Body of pancreas (tissue), 4 donors: ENCODE results near the gene PDE3A. TPM values are rescaled to one million over a fixed set of nuclear protein-coding genes. Genes with fewer than 3 reads are reported as not detected.

ENCODE experiments used
- ATAC-seq: fragments of 150-250 bp; one replicate; pipeline ENCODE4 v1.9.1; 2016
- DNase-seq, 4 donors: peaks; one replicate each; pipeline ENCODE4 v3.0.0-alpha.2; 2019
- H3K27ac ChIP-seq, 4 donors: fragments of 200-600 bp; sonication (generic); 1 replicate in 3 of 4; 2 replicates in 1 of 4; pipeline versions ENCODE4 v1.5.1 to v1.6.1; 2016 to 2019; ENCODE audit warnings: mild to moderate bottlenecking in 1 of 4, mixed read lengths in 1 of 4, moderate library complexity in 1 of 4
- H3K27me3 ChIP-seq, 2 donors: fragments of 200-600 bp; sonication (generic); one replicate each; pipeline ENCODE4 v1.6.0; 2016; ENCODE audit warnings: mild to moderate bottlenecking in 1 of 2
- H3K36me3 ChIP-seq, 2 donors: fragments of 200-600 bp; sonication (generic); replicated peaks in 1 of 2; 2 replicates each; pipeline ENCODE4 v1.5.1; 2016; ENCODE audit warnings: low read depth in 2 of 2; ENCODE audit not compliant: insufficient read depth in 1 of 2
- H3K4me1 ChIP-seq: fragments of 200-600 bp; sonication (generic); one replicate; pipeline ENCODE4 v1.6.0; 2016
- H3K4me3 ChIP-seq, 2 donors: fragments of 200-600 bp; sonication (generic); 1 replicate in 1 of 2; 2 replicates in 1 of 2; pipeline ENCODE4 v1.5.1; 2016 to 2019
- H3K9me3 ChIP-seq, 3 donors: fragments of 200-600 bp; sonication (generic); 1 replicate in 2 of 3; 2 replicates in 1 of 3; pipeline ENCODE4 v1.5.1; 2016
- POLR2A ChIP-seq, 3 donors: fragments of 450-650 bp; IDR thresholded peaks; one replicate each; pipeline ENCODE4 v1.6.1; 2016; ENCODE audit warnings: antibody characterized with exemption in 3 of 3, mild to moderate bottlenecking in 2 of 3
- WGBS, 2 donors: methylation state at CpG; one replicate each; pipeline ENCODE4 v1.1.5; 2017; 5-methylcytosine and 5-hydroxymethylcytosine counted together
- intact Hi-C: fragments of 100-400 bp; cut with DNase I; formaldehyde crosslinking; loops from one replicate; pipeline ENCODE4 v1.15.1; 2023
- total RNA-seq, 2 donors: library from RNA; depleted of rRNA; stranded (reverse); fragments of >200 nt; gene quantifications; one replicate each; pipeline ENCODE4 v1.1.0, GENCODE V29; 2016
- TF ChIP-seq, protein P1 (sequence below), 7 experiments: fragments of 450-650 bp in 4 of 7; fragments of 200-600 bp in 3 of 7; sonication (generic) in 3 of 7; IDR thresholded peaks; one replicate each; pipeline ENCODE4 v1.5.1; 2016 to 2019; ENCODE audit warnings: antibody characterized with exemption in 7 of 7

PDE3A gene
- total RNA-seq, 2 donors from 2014 or later: 20.5 to 28.3 TPM

- no peaks in the 10 kb centered on the region for H3K9me3 ChIP-seq
- WGBS, 2 donors: 78 to 84% methylated on average over 3 of the region's 3 CpGs
- ATAC-seq: no peak
- no peak for DNase-seq
- no peaks in the 10 kb centered on the region for H3K36me3 ChIP-seq
- no peaks in the 10 kb centered on the region for H3K4me1 ChIP-seq
- intact Hi-C loops: no loop called here
- H3K27ac ChIP-seq: no peak overlapping the region
- no peak overlapping the region for H3K4me3 ChIP-seq
- TF ChIP-seq POLR2A (IDR thresholded peaks at IDR 0.05): no peak
- H3K27me3 ChIP-seq: no peaks in the 10 kb centered on the region
Measured at GRCh38 chr12:20342111-20342510, 26.2 kb upstream of the PDE3A start.

DNA sequence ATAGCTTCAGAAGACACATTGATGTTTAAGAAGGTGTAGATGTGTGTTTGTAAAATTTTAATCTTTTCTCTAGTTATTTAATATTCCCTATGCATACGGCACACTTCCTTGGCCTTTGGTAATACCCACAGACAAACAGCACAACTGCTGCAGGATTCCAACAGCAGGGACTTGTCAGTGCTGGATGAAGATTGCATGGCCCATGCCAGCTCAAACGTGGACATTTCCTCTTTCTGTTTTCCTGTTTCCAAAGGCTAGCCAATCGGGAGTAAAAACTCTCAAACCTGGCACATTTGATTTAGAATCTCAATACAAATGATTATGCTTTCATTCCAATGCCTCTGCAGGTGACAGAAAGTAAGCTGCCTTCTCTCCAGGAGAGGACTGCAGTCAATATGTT, 22.5 kb upstream of the PDE3A start:
- Histone ChIP-seq H3K27ac (peak overlapping the region in 1 of 4 donors; percentile 13), H3K9me3 (no peaks in the 10 kb centered on the region), H3K4me3 (no peak overlapping the region), H3K27me3 (no peaks in the 10 kb centered on the region), H3K36me3 (no peaks in the 10 kb centered on the region), H3K4me1 (no peaks in the 10 kb centered on the region)
- intact Hi-C loops: no loop called here
- TF ChIP-seq POLR2A (IDR thresholded peaks at IDR 0.05): no peak
- TF ChIP-seq, protein P1, sequence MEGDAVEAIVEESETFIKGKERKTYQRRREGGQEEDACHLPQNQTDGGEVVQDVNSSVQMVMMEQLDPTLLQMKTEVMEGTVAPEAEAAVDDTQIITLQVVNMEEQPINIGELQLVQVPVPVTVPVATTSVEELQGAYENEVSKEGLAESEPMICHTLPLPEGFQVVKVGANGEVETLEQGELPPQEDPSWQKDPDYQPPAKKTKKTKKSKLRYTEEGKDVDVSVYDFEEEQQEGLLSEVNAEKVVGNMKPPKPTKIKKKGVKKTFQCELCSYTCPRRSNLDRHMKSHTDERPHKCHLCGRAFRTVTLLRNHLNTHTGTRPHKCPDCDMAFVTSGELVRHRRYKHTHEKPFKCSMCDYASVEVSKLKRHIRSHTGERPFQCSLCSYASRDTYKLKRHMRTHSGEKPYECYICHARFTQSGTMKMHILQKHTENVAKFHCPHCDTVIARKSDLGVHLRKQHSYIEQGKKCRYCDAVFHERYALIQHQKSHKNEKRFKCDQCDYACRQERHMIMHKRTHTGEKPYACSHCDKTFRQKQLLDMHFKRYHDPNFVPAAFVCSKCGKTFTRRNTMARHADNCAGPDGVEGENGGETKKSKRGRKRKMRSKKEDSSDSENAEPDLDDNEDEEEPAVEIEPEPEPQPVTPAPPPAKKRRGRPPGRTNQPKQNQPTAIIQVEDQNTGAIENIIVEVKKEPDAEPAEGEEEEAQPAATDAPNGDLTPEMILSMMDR (IDR thresholded peaks at IDR 0.05): no peak
- ATAC-seq: no peak
- 30 to 34% methylated on average over 3 of the region's 3 CpGs for WGBS, 2 donors
- no peak for DNase-seq

GRCh38 chr12:20350026-20350425, 18.3 kb upstream of the PDE3A start:
- Histone ChIP-seq H3K9me3 (no peaks in the 10 kb centered on the region), H3K4me3 (no peak overlapping the region), H3K27ac (no peak overlapping the region), H3K4me1 (no peaks in the 10 kb centered on the region), H3K27me3 (no peaks in the 10 kb centered on the region), H3K36me3 (no peaks in the 10 kb centered on the region)
- intact Hi-C loops: no loop called here
- ATAC-seq: no peak
- DNase-seq: no peak
- TF ChIP-seq POLR2A (IDR thresholded peaks at IDR 0.05): no peak
- TF ChIP-seq, protein P1 (IDR thresholded peaks at IDR 0.05): no peak

DNA sequence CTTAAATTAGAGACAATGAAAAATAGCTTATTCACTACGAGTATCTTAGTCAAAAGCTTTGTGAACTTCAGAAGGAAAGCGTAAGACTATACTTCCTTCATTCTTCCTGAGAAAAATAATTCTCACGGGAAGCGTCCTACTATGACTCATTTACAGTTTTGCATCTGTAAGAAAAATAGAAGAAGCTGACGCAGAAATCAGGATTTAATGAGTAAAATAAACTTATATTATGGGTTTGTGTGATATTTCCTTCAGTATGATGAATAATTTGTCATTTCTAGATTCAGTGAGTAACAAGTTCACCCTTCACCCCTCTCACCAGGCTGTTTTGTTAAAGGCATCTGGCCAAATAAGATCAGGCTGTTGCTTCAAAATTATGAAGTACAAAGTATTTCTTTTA, 17.8 kb upstream of the PDE3A start:
- 66 to 73% methylated on average over 5 of the region's 5 CpGs for WGBS, 2 donors
- no peak for ATAC-seq

DNA sequence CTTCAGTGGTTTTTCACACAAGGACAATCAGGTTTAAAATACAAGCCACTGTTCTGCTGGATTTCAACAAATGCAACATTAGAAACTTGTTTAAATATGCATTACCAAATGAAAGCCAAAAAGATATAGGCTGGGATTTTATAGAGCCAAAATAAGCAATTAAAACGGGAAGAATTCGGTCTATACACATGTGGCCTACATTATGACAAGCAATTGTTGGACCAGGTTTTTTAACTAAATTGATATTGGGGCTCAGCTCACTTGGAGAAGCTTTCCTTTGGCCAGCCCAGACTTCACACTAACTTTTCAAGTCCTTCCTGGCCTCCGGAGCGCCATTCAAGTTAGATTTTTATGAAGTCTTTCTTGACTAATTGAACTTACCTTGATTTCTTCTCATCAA, 16.9 kb upstream of the PDE3A start:
- H3K4me1 ChIP-seq: no peaks in the 10 kb centered on the region
- H3K27ac ChIP-seq: no peak overlapping the region
- WGBS, 2 donors: 82 to 84% methylated on average over 4 of the region's 4 CpGs
- DNase-seq (no peak), ATAC-seq (no peak)
- no peaks in the 10 kb centered on the region for H3K27me3 ChIP-seq
- intact Hi-C loops: no loop called here
- TF ChIP-seq POLR2A (IDR thresholded peaks at IDR 0.05): no peak
- TF ChIP-seq, protein P1 (IDR thresholded peaks at IDR 0.05): no peak
- no peak overlapping the region for H3K4me3 ChIP-seq
- H3K36me3 ChIP-seq: no peaks in the 10 kb centered on the region
- no peaks in the 10 kb centered on the region for H3K9me3 ChIP-seq

More for the DNA sequence above, 17.8 kb upstream of the PDE3A start:
- no peak for DNase-seq
- no peaks in the 10 kb centered on the region for H3K36me3 ChIP-seq
- H3K4me1 ChIP-seq: no peaks in the 10 kb centered on the region
- no peak for TF ChIP-seq POLR2A (IDR thresholded peaks at IDR 0.05)
- TF ChIP-seq, protein P1 (IDR thresholded peaks at IDR 0.05): no peak
- H3K9me3 ChIP-seq: no peaks in the 10 kb centered on the region
- no peak overlapping the region for H3K27ac ChIP-seq
- no peaks in the 10 kb centered on the region for H3K27me3 ChIP-seq
- H3K4me3 ChIP-seq: no peak overlapping the region
- intact Hi-C loops: no loop called here
